Transverse colon (tissue), 4 donors: ENCODE data around the gene RASSF4.

ENCODE experiments used
- EP300 ChIP-seq: sonication (generic); formaldehyde crosslinking; IDR thresholded peaks from one replicate; pipeline ENCODE4 v1.6.1; 2017; ENCODE audit warnings: antibody characterized with exemption, low read depth
- POLR2A ChIP-seq: fragments of 450-650 bp; IDR thresholded peaks from one replicate; pipeline ENCODE4 v1.6.1; 2016; ENCODE audit warnings: antibody characterized with exemption, mild to moderate bottlenecking, moderate library complexity
- POLR2AphosphoS5 ChIP-seq, 3 donors: sonication (generic); formaldehyde crosslinking; IDR thresholded peaks; one replicate each; pipeline ENCODE4 v1.6.1; 2016; ENCODE audit warnings: antibody characterized with exemption in 3 of 3
- TF ChIP-seq, protein P1 (sequence below), 5 experiments: fragments of 200-600 bp in 3 of 5; fragments of 450-650 bp in 2 of 5; sonication (generic) in 3 of 5; IDR thresholded peaks; 1 replicate in 2 of 5; 2 replicates in 3 of 5; pipeline ENCODE4 v1.5.1; 2016 to 2017; ENCODE audit warnings: antibody characterized with exemption in 5 of 5, inconsistent platforms in 3 of 5, mild to moderate bottlenecking in 2 of 5, moderate library complexity in 1 of 5

- TF ChIP-seq, protein P1, sequence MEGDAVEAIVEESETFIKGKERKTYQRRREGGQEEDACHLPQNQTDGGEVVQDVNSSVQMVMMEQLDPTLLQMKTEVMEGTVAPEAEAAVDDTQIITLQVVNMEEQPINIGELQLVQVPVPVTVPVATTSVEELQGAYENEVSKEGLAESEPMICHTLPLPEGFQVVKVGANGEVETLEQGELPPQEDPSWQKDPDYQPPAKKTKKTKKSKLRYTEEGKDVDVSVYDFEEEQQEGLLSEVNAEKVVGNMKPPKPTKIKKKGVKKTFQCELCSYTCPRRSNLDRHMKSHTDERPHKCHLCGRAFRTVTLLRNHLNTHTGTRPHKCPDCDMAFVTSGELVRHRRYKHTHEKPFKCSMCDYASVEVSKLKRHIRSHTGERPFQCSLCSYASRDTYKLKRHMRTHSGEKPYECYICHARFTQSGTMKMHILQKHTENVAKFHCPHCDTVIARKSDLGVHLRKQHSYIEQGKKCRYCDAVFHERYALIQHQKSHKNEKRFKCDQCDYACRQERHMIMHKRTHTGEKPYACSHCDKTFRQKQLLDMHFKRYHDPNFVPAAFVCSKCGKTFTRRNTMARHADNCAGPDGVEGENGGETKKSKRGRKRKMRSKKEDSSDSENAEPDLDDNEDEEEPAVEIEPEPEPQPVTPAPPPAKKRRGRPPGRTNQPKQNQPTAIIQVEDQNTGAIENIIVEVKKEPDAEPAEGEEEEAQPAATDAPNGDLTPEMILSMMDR (IDR thresholded peaks at IDR 0.05): no peak
- TF ChIP-seq POLR2A: no peak
- TF ChIP-seq POLR2AphosphoS5 (IDR thresholded peaks at IDR 0.05): no peak
- TF ChIP-seq EP300: no peak
Measured at GRCh38 chr10:44986179-44986578, 26.6 kb downstream of the RASSF4 start.
